Peyer's patch (tissue), 4 donors: ENCODE measurements around the gene TRAPPC10.

Experiments
- POLR2A ChIP-seq, 2 donors: fragments of 450-650 bp; IDR thresholded peaks; one replicate each; pipeline ENCODE4 v1.5.1; 2017; ENCODE audit warnings: antibody characterized with exemption in 2 of 2, mild to moderate bottlenecking in 2 of 2, moderate library complexity in 2 of 2
- TF ChIP-seq, protein P1 (sequence below), 6 experiments: fragments of 450-650 bp in 4 of 6; fragments of 200-600 bp in 2 of 6; sonication (generic) in 1 of 6; IDR thresholded peaks; one replicate each; pipeline ENCODE4 v1.5.1; 2017 to 2019; ENCODE audit warnings: antibody characterized with exemption in 6 of 6, mild to moderate bottlenecking in 3 of 6, moderate library complexity in 1 of 6

- TF ChIP-seq POLR2A (IDR thresholded peaks at IDR 0.05): no peak
- TF ChIP-seq, protein P1, sequence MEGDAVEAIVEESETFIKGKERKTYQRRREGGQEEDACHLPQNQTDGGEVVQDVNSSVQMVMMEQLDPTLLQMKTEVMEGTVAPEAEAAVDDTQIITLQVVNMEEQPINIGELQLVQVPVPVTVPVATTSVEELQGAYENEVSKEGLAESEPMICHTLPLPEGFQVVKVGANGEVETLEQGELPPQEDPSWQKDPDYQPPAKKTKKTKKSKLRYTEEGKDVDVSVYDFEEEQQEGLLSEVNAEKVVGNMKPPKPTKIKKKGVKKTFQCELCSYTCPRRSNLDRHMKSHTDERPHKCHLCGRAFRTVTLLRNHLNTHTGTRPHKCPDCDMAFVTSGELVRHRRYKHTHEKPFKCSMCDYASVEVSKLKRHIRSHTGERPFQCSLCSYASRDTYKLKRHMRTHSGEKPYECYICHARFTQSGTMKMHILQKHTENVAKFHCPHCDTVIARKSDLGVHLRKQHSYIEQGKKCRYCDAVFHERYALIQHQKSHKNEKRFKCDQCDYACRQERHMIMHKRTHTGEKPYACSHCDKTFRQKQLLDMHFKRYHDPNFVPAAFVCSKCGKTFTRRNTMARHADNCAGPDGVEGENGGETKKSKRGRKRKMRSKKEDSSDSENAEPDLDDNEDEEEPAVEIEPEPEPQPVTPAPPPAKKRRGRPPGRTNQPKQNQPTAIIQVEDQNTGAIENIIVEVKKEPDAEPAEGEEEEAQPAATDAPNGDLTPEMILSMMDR (IDR thresholded peaks at IDR 0.05): no peak
Measured at GRCh38 chr21:44082648-44083440, 70.7 kb downstream of the TRAPPC10 start.
